ENCODE data around the gene LUC7L.
A peak's percentile ranks its signal among the peaks of the same experiment; 100 is the strongest.
"Not testable (repeated sequence)": the region's sequence is repeated elsewhere in the genome, so short reads cannot be mapped to it uniquely, and the experiment has no call there.

Gene LUC7L

GRCh38 chr16:176477-177382, 52.5 kb downstream of the LUC7L start, which contains the start of gene HBA1:
Gene HBA1 (plus strand): TSS chr16:176680. CDS start chr16:176717, 37 bp downstream.
- H2BK5ac ChIP-seq (ENCODE audit: low read length); H2AK5ac ChIP-seq (ENCODE audit: low read depth, low read length); H3K18ac ChIP-seq (ENCODE audit: low read length); H3K9me3 ChIP-seq (replicated peaks in 1 of 2; ENCODE audit: control insufficient read depth in 2 of 2, insufficient read depth in 1 of 2, low read depth in 1 of 2, low read length in 2 of 2); H4K8ac ChIP-seq (ENCODE audit: low read depth, low read length); H2BK120ac ChIP-seq (ENCODE audit: low read depth, low read length); H3K4ac ChIP-seq (ENCODE audit: low read length); H3K79me1 ChIP-seq (ENCODE audit: low read depth, low read length); DNase-seq (ENCODE audit: low spot score); H2BK15ac ChIP-seq (ENCODE audit: low read length); H2BK12ac ChIP-seq (ENCODE audit: low read length); H2AFZ ChIP-seq (ENCODE audit: low read length); H3K27ac ChIP-seq (replicated peaks; ENCODE audit: low read length); H3K4me3 ChIP-seq (ENCODE audit: low read length in 2 of 2); H3K4me1 ChIP-seq (ENCODE audit: control insufficient read depth in 2 of 2, insufficient read depth in 1 of 2, low read depth in 1 of 2, low read length in 2 of 2); H3K23ac ChIP-seq (ENCODE audit: low read depth, low read length, poor library complexity); H3K9ac ChIP-seq (ENCODE audit: low read depth, low read length, poor library complexity); H3K4me2 ChIP-seq (ENCODE audit: insufficient read depth, low read length, poor library complexity, severe bottlenecking); H4K91ac ChIP-seq (ENCODE audit: low read depth, low read length, poor library complexity); H3K36me3 ChIP-seq (replicated peaks in 1 of 2; ENCODE audit: control insufficient read depth in 2 of 2, insufficient read depth in 2 of 2, low read length in 2 of 2): not testable (repeated sequence)
- Histone ChIP-seq H3K14ac (ENCODE audit: low read length) (peak within 1 kb of the TSS; percentile 82), H3K27me3 (ENCODE audit: control insufficient read depth in 3 of 3, insufficient read depth in 3 of 3, low read depth in 1 of 3, low read length in 3 of 3) (peaks cover 25 to 61% (median 55%) of the 10 kb centered on the region in 3 experiments)
- no CpG with 5 or more reads among the region's 88 CpGs for WGBS, 2 donors (ENCODE audit: extremely low coverage in 2 of 2, insufficient read length in 2 of 2, insufficient replicate concordance in 1 of 2)

- not testable (repeated sequence) for H3K9ac ChIP-seq (ENCODE audit: low read depth, low read length, poor library complexity); H3K18ac ChIP-seq (ENCODE audit: low read length); H3K23ac ChIP-seq (ENCODE audit: low read depth, low read length, poor library complexity); H3K9me3 ChIP-seq (replicated peaks in 1 of 2; ENCODE audit: control insufficient read depth in 2 of 2, insufficient read depth in 1 of 2, low read depth in 1 of 2, low read length in 2 of 2); H4K91ac ChIP-seq (ENCODE audit: low read depth, low read length, poor library complexity); H3K4me1 ChIP-seq (ENCODE audit: control insufficient read depth in 2 of 2, insufficient read depth in 1 of 2, low read depth in 1 of 2, low read length in 2 of 2); H3K4me2 ChIP-seq (ENCODE audit: insufficient read depth, low read length, poor library complexity, severe bottlenecking); H2BK120ac ChIP-seq (ENCODE audit: low read depth, low read length); H3K36me3 ChIP-seq (replicated peaks in 1 of 2; ENCODE audit: control insufficient read depth in 2 of 2, insufficient read depth in 2 of 2, low read length in 2 of 2); H3K27ac ChIP-seq (replicated peaks; ENCODE audit: low read length); DNase-seq (ENCODE audit: low spot score); H2BK15ac ChIP-seq (ENCODE audit: low read length); H3K4me3 ChIP-seq (ENCODE audit: low read length in 2 of 2); H2AK5ac ChIP-seq (ENCODE audit: low read depth, low read length); H3K4ac ChIP-seq (ENCODE audit: low read length); H2BK12ac ChIP-seq (ENCODE audit: low read length); H3K79me1 ChIP-seq (ENCODE audit: low read depth, low read length); H4K8ac ChIP-seq (ENCODE audit: low read depth, low read length); H3K14ac ChIP-seq (ENCODE audit: low read length); H2BK5ac ChIP-seq (ENCODE audit: low read length); H2AFZ ChIP-seq (ENCODE audit: low read length)
- peaks cover 25 to 67% (median 61%) of the 10 kb centered on the region in 3 experiments for H3K27me3 ChIP-seq (ENCODE audit: control insufficient read depth in 3 of 3, insufficient read depth in 3 of 3, low read depth in 1 of 3, low read length in 3 of 3)
- no CpG with 5 or more reads among the region's 39 CpGs for WGBS, 2 donors (ENCODE audit: extremely low coverage in 2 of 2, insufficient read length in 2 of 2, insufficient replicate concordance in 1 of 2)
Measured at GRCh38 chr16:176006-176405, 53.2 kb downstream of the LUC7L start.

- peaks cover 25 to 67% (median 66%) of the 10 kb centered on the region in 3 experiments for H3K27me3 ChIP-seq (ENCODE audit: control insufficient read depth in 3 of 3, insufficient read depth in 3 of 3, low read depth in 1 of 3, low read length in 3 of 3)
- no peak overlapping the region for H2AFZ ChIP-seq (ENCODE audit: low read length)
- no peak overlapping the region for H2BK15ac ChIP-seq (ENCODE audit: low read length)
- no peaks in the 10 kb centered on the region for H3K4me1 ChIP-seq (ENCODE audit: control insufficient read depth in 2 of 2, insufficient read depth in 1 of 2, low read depth in 1 of 2, low read length in 2 of 2)
- no peak overlapping the region for H4K91ac ChIP-seq (ENCODE audit: low read depth, low read length, poor library complexity)
- H3K36me3 ChIP-seq (replicated peaks in 1 of 2; ENCODE audit: control insufficient read depth in 2 of 2, insufficient read depth in 2 of 2, low read length in 2 of 2): no peaks in the 10 kb centered on the region
- H3K18ac ChIP-seq (ENCODE audit: low read length): no peak overlapping the region
- no peak overlapping the region for H2BK120ac ChIP-seq (ENCODE audit: low read depth, low read length)
- H3K79me1 ChIP-seq (ENCODE audit: low read depth, low read length): no peaks in the 10 kb centered on the region
- H3K4ac ChIP-seq (ENCODE audit: low read length): no peak overlapping the region
- H3K9ac ChIP-seq (ENCODE audit: low read depth, low read length, poor library complexity): no peak overlapping the region
- H3K23ac ChIP-seq (ENCODE audit: low read depth, low read length, poor library complexity): no peak overlapping the region
- no peak overlapping the region for H2AK5ac ChIP-seq (ENCODE audit: low read depth, low read length)
- H3K4me2 ChIP-seq (ENCODE audit: insufficient read depth, low read length, poor library complexity, severe bottlenecking): no peak overlapping the region
- DNase-seq (ENCODE audit: low spot score): no peak
- no peak overlapping the region for H2BK5ac ChIP-seq (ENCODE audit: low read length)
- no CpG with 5 or more reads among the region's 8 CpGs for WGBS, 2 donors (ENCODE audit: extremely low coverage in 2 of 2, insufficient read length in 2 of 2, insufficient replicate concordance in 1 of 2)
- no peak overlapping the region for H3K14ac ChIP-seq (ENCODE audit: low read length)
- H3K4me3 ChIP-seq (ENCODE audit: low read length in 2 of 2): no peak overlapping the region
- no peak overlapping the region for H4K8ac ChIP-seq (ENCODE audit: low read depth, low read length)
- H3K27ac ChIP-seq (replicated peaks; ENCODE audit: low read length): no peak overlapping the region
- H3K9me3 ChIP-seq (replicated peaks in 1 of 2; ENCODE audit: control insufficient read depth in 2 of 2, insufficient read depth in 1 of 2, low read depth in 1 of 2, low read length in 2 of 2): peaks cover 0 to 4% of the 10 kb centered on the region in 2 donors
- H2BK12ac ChIP-seq (ENCODE audit: low read length): no peak overlapping the region
Measured at GRCh38 chr16:175011-175949, 54.0 kb downstream of the LUC7L start.

All from neuronal stem cell (in vitro differentiated cells).